Germinal center (tissue), 1 donor: Measurements from ENCODE around the gene CIAO2A.
"Not testable (repeated sequence)": the region's sequence is repeated elsewhere in the genome, so short reads cannot be mapped to it uniquely, and the experiment has no call there.

ENCODE experiments used
- DNase-seq: peaks from one replicate; pipeline ENCODE4 v3.0.0; 2012; ENCODE audit warnings: mixed read lengths, low spot score

CIAO2A gene

GRCh38 chr15:64070965-64071851 lies 22.4 kb downstream of the CIAO2A start:
- DNase-seq, result no peak

- no peak for DNase-seq
These were observed 23.5 kb downstream of the CIAO2A start for GRCh38 chr15:64070106-64070505.

GRCh38 chr15:64068133-64068532 lies 25.5 kb downstream of the CIAO2A start:
- DNase-seq, result no peak

- DNase-seq, result peak; percentile 78
These were observed 26.0 kb downstream of the CIAO2A start for GRCh38 chr15:64067564-64068030.

GRCh38 chr15:64066451-64066850 lies 27.2 kb downstream of the CIAO2A start:
- DNase-seq, result no peak

- no peak for DNase-seq
These were observed 32.9 kb downstream of the CIAO2A start for GRCh38 chr15:64060716-64061115.

- DNase-seq, result not testable (repeated sequence)
These were observed 34.5 kb downstream of the CIAO2A start for GRCh38 chr15:64059104-64059503.

- no peak for DNase-seq
These were observed 35.4 kb downstream of the CIAO2A start for GRCh38 chr15:64058279-64058678.

GRCh38 chr15:64053674-64054073 lies 40.0 kb downstream of the CIAO2A start:
- not testable (repeated sequence) for DNase-seq

GRCh38 chr15:64052925-64053491 lies 40.6 kb downstream of the CIAO2A start:
- DNase-seq, result no peak

GRCh38 chr15:64051407-64052259 lies 42.0 kb downstream of the CIAO2A start:
- no peak for DNase-seq

- DNase-seq, result no peak
These were observed 42.6 kb downstream of the CIAO2A start for GRCh38 chr15:64051093-64051402.

- no peak for DNase-seq
These were observed 43.2 kb downstream of the CIAO2A start for GRCh38 chr15:64050281-64051092.

GRCh38 chr15:64048781-64049460 lies 44.7 kb downstream of the CIAO2A start:
- peak; percentile 47 for DNase-seq

GRCh38 chr15:64046421-64047153 lies 47.1 kb downstream of the CIAO2A start, which contains the start of gene DAPK2:
Gene DAPK2, minus strand, starts transcription at chr15:64046485. Its CDS starts 6,224 bp downstream, at chr15:64040261.
- peak; percentile 88 for DNase-seq

GRCh38 chr15:64045774-64046420 lies 47.7 kb downstream of the CIAO2A start:
- peak; percentile 62 for DNase-seq

- DNase-seq, result no peak
These were observed 48.6 kb downstream of the CIAO2A start for GRCh38 chr15:64045101-64045435.

- peak; percentile 59 for DNase-seq
These were observed 49.1 kb downstream of the CIAO2A start for GRCh38 chr15:64044300-64045100.
